ENCODE measurements around the gene DDX42. TPM values are rescaled to one million over a fixed set of nuclear protein-coding genes. Genes with fewer than 3 reads are reported as not detected.

The DDX42 gene
- total RNA-seq, 1 experiment from 2014 or later: 184 TPM

- H4K8ac ChIP-seq (replicated peaks; ENCODE audit: insufficient read length, low read depth, low read length): no peak overlapping the region
- no peak overlapping the region for H2AFZ ChIP-seq (ENCODE audit: low read length)
- peaks cover 3% of the 10 kb centered on the region for H3K79me1 ChIP-seq (ENCODE audit: insufficient read depth, low read depth, low read length, poor library complexity, severe bottlenecking)
- no peak; the same call in 2 of the 3 replicates for TF ChIP-seq CTCF (conservative IDR thresholded peaks at IDR 0.05)
- no peak for DNase-seq
- H3K4me1 ChIP-seq (ENCODE audit: insufficient read depth, low read length): no peaks in the 10 kb centered on the region
- no peaks in the 10 kb centered on the region for H4K20me1 ChIP-seq (ENCODE audit: control insufficient read depth, insufficient read depth, insufficient read length)
- no peak overlapping the region for H2AK5ac ChIP-seq (ENCODE audit: insufficient read length, low read length)
- H3K27ac ChIP-seq (ENCODE audit: insufficient read length, low read depth, low read length): no peak overlapping the region
- H3K23me2 ChIP-seq (ENCODE audit: insufficient read length, low read depth, low read length, poor library complexity, severe bottlenecking): peaks cover 6% of the 10 kb centered on the region
- H3K14ac ChIP-seq (ENCODE audit: insufficient read depth, low read length): peak overlapping the region; percentile 90
- peak overlapping the region; percentile 74 for H3K18ac ChIP-seq (ENCODE audit: insufficient read length, low read depth, low read length)
- Mint-ChIP-seq H3K4me3 (peak overlapping the region; percentile 99 to 100), H3K36me3 (ENCODE audit: insufficient read depth in 1 of 3, low read depth in 3 of 3) (peaks cover 70 to 96% (median 75%) of the 10 kb centered on the region in 3 experiments), H3K9me3 (no peaks in the 10 kb centered on the region; a peak in 1 of 5 replicates), H3K4me1 (peaks cover 12 to 16% of the 10 kb centered on the region in 2 experiments), H3K27me3 (ENCODE audit: low read depth) (no peaks in the 10 kb centered on the region; the same call in 1 of the 2 replicates), H3K27ac (peak overlapping the region; percentile 100)
- H4K5ac ChIP-seq (ENCODE audit: insufficient read length, low read depth, low read length): no peak overlapping the region
- no peak overlapping the region for H2BK5ac ChIP-seq (ENCODE audit: insufficient read length, low read length)
- H2BK15ac ChIP-seq (ENCODE audit: low read depth, low read length): no peak overlapping the region
- H3K4ac ChIP-seq (ENCODE audit: low read depth, low read length): no peak overlapping the region
- H2BK120ac ChIP-seq (ENCODE audit: low read depth, low read length, poor library complexity, severe bottlenecking): no peak overlapping the region
- no peak overlapping the region for H2BK12ac ChIP-seq (ENCODE audit: insufficient read length, low read depth, low read length)
- H3K4me2 ChIP-seq (ENCODE audit: insufficient read depth, insufficient read length, low read length): peak overlapping the region; percentile 69
- H3K56ac ChIP-seq (ENCODE audit: insufficient read length, low read depth, low read length): no peak overlapping the region
- no peaks in the 10 kb centered on the region for H3K9me3 ChIP-seq (ENCODE audit: control insufficient read depth, low read depth, low read length)
- no peak overlapping the region for H2BK20ac ChIP-seq (ENCODE audit: low read depth, low read length, poor library complexity, severe bottlenecking)
- H3K23ac ChIP-seq (ENCODE audit: insufficient read length, low read depth, low read length): no peak overlapping the region
- no peaks in the 10 kb centered on the region for H3K27me3 ChIP-seq (ENCODE audit: insufficient read depth, low read length)
- H3K9ac ChIP-seq (ENCODE audit: extremely low read depth, insufficient read length, low read length): peak overlapping the region; percentile 94
- no peak overlapping the region for H4K91ac ChIP-seq (ENCODE audit: insufficient read length, low read depth, low read length)
- no peak overlapping the region for H3T11ph ChIP-seq (ENCODE audit: low read length)
- WGBS (ENCODE audit: extremely low coverage, insufficient read length, low lambda C conversion rate): no CpG with 5 or more reads among the region's 19 CpGs
- peaks cover 8% of the 10 kb centered on the region; the same call in 1 of the 2 replicates for H3K79me2 ChIP-seq (ENCODE audit: insufficient read depth, low read length)
Measured at GRCh38 chr17:63827801-63828221, 53.8 kb downstream of the DDX42 start.
